ENCODE data around the gene FBXL7. TPM values are rescaled to one million over a fixed set of nuclear protein-coding genes. Genes with fewer than 3 reads are reported as not detected.

Gene FBXL7
- total and polyA plus RNA-seq, 10 donors, result 1.1 to 12.9 (median 8.3) TPM

DNA sequence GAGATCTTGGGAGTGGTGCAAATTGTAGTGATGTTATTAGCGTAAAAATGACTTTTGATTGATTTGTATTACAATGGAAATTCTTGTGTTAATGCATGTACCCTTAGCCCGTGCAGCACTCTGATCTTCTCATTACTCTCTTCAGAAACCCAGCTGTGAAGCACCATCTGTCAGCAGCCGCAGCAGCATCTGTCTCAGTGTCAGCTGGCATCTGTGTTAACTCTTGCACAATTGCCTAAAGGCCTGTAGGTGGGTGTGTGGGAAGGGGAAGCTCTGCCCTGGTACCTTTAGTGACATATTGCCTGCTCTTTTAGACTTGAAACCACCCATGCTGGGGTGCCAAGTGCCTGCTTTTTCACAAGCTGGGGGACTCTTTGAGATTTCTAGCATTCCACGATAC lies 101.3 kb downstream of the FBXL7 start:
- no peak for DNase-seq
- no peak overlapping the region for H3K27ac ChIP-seq
- 74 to 83% (median 81%) methylated on average over 4 of the region's 4 CpGs for WGBS, 5 donors
- no peaks in the 10 kb centered on the region for H3K27me3 ChIP-seq (replicated peaks in 1 of 7)
- intact Hi-C loops (cut with DNase I; ENCODE audit: low total_unique reads), result no loop called here
- H3K4me1 ChIP-seq, result no peaks in the 10 kb centered on the region
- H3K9me3 ChIP-seq, result peaks cover 0 to 7% (median 0%) of the 10 kb centered on the region in 8 donors
- H3K36me3 ChIP-seq, result no peaks in the 10 kb centered on the region
- no peak for TF ChIP-seq POLR2A (IDR thresholded peaks at IDR 0.05)
- TF ChIP-seq, protein P1, sequence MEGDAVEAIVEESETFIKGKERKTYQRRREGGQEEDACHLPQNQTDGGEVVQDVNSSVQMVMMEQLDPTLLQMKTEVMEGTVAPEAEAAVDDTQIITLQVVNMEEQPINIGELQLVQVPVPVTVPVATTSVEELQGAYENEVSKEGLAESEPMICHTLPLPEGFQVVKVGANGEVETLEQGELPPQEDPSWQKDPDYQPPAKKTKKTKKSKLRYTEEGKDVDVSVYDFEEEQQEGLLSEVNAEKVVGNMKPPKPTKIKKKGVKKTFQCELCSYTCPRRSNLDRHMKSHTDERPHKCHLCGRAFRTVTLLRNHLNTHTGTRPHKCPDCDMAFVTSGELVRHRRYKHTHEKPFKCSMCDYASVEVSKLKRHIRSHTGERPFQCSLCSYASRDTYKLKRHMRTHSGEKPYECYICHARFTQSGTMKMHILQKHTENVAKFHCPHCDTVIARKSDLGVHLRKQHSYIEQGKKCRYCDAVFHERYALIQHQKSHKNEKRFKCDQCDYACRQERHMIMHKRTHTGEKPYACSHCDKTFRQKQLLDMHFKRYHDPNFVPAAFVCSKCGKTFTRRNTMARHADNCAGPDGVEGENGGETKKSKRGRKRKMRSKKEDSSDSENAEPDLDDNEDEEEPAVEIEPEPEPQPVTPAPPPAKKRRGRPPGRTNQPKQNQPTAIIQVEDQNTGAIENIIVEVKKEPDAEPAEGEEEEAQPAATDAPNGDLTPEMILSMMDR (IDR thresholded peaks at IDR 0.05 in 8 of 11, conservative IDR thresholded peaks at IDR 0.05 in 3 of 11), result no peak
- TF ChIP-seq POLR2AphosphoS5 (IDR thresholded peaks at IDR 0.05), result no peak
- H3K4me3 ChIP-seq, result no peak overlapping the region

DNA sequence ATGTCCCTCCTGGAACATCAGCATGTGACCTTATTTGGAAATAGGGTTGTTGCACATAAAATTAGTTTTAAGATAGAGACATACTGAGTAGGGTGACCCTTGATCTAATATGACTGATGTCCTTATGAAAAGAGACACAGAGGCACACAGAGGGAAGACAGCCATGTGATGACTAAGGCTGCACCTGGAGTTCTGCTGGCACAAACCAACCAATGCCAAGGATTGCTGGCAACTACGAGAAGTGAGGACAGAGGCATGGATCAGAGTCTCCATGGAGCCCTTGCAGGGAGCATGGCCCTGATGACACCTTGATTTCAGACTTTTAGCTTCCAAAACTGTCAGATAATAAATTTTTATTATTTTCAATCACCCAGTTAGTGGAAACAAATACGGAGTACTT lies 101.9 kb downstream of the FBXL7 start:
- H3K9me3 ChIP-seq, result peaks cover 0 to 7% (median 0%) of the 10 kb centered on the region in 8 donors
- intact Hi-C loops (cut with DNase I; ENCODE audit: low total_unique reads), result no loop called here
- no peaks in the 10 kb centered on the region for H3K27me3 ChIP-seq (replicated peaks in 1 of 7)
- no peak overlapping the region for H3K4me3 ChIP-seq
- no peaks in the 10 kb centered on the region for H3K36me3 ChIP-seq
- no peak for DNase-seq
- WGBS, 5 donors, result 80 to 90% (median 88%) methylated on average over 2 of the region's 2 CpGs
- no peaks in the 10 kb centered on the region for H3K4me1 ChIP-seq
- TF ChIP-seq, protein P1 (IDR thresholded peaks at IDR 0.05 in 8 of 11, conservative IDR thresholded peaks at IDR 0.05 in 3 of 11), result no peak
- TF ChIP-seq POLR2AphosphoS5 (IDR thresholded peaks at IDR 0.05) (no peak), POLR2A (IDR thresholded peaks at IDR 0.05) (no peak)
- no peak overlapping the region for H3K27ac ChIP-seq

DNA sequence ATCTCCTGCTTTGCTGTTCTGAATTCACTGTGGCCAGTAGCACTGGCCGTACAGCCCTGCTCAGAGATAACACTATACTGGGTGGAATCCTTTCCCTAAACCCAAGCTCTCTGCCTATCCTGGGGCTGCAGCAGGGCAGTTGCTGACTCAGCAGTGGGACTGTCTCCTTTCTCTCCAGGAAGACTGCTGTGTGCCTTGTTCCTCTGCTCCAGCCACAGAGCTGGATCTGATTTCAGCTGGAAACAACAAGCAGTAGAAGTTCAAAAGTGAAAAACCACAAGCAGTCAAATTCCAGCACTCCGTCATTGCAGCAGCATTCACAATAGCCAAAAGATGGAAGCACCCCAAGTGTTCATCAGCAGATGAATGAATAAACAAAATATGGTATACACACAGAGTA lies 105.0 kb downstream of the FBXL7 start:
- TF ChIP-seq POLR2AphosphoS5 (IDR thresholded peaks at IDR 0.05), result no peak
- TF ChIP-seq, protein P1 (IDR thresholded peaks at IDR 0.05 in 8 of 11, conservative IDR thresholded peaks at IDR 0.05 in 3 of 11), result no peak
- no peak for TF ChIP-seq POLR2A (IDR thresholded peaks at IDR 0.05)
- no peak for DNase-seq
- H3K9me3 ChIP-seq, result peaks cover 0 to 7% (median 0%) of the 10 kb centered on the region in 8 donors
- H3K27ac ChIP-seq, result no peak overlapping the region
- H3K4me1 ChIP-seq, result no peaks in the 10 kb centered on the region
- H3K4me3 ChIP-seq, result no peak overlapping the region
- intact Hi-C loops (cut with DNase I; ENCODE audit: low total_unique reads), result no loop called here
- H3K27me3 ChIP-seq (replicated peaks in 1 of 7), result no peaks in the 10 kb centered on the region
- 91 to 98% (median 93%) methylated on average over 2 of the region's 2 CpGs for WGBS, 5 donors
- H3K36me3 ChIP-seq, result no peaks in the 10 kb centered on the region

DNA sequence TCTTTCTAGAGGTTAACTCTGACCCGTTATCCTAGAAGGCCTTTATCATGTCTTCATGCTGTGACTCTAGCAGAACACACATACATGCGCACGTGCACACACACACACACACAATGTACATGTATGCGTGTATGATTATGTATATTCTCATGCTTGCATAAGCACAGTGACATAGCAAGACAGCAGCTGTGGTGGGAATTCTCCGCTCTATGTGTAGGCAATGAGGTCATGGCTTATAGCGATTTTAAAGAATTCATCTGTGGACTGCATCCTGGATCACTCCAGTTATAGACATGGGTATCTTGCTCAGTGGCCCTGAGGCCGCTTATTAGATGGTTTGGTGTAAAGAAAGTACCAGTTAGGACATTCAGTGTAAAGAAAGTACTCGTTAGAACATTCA lies 106.2 kb downstream of the FBXL7 start:
- Histone ChIP-seq H3K9me3 (peaks cover 0 to 13% (median 0%) of the 10 kb centered on the region in 8 donors), H3K27ac (no peak overlapping the region), H3K36me3 (no peaks in the 10 kb centered on the region), H3K4me1 (no peaks in the 10 kb centered on the region), H3K4me3 (no peak overlapping the region), H3K27me3 (replicated peaks in 1 of 7) (no peaks in the 10 kb centered on the region)
- DNase-seq, result no peak
- intact Hi-C loops (cut with DNase I; ENCODE audit: low total_unique reads), result no loop called here
- WGBS, 5 donors, result 73 to 81% (median 78%) methylated on average over 8 of the region's 8 CpGs
- TF ChIP-seq POLR2AphosphoS5 (IDR thresholded peaks at IDR 0.05) (no peak), POLR2A (IDR thresholded peaks at IDR 0.05) (no peak)
- TF ChIP-seq, protein P1 (IDR thresholded peaks at IDR 0.05 in 8 of 11, conservative IDR thresholded peaks at IDR 0.05 in 3 of 11), result no peak

Measured in spleen (tissue), 11 donors.